ENCODE measurements around the gene ALDH1A2.
"Not testable (repeated sequence)": the region's sequence is repeated elsewhere in the genome, so short reads cannot be mapped to it uniquely, and the experiment has no call there.

The ALDH1A2 gene

GRCh38 chr15:58017869-58018268 lies 47.6 kb downstream of the ALDH1A2 start:
- H3K36me3 Mint-ChIP-seq (ENCODE audit: low read depth) = no peaks in the 10 kb centered on the region
- no peak overlapping the region for H3K27ac Mint-ChIP-seq
- no peaks in the 10 kb centered on the region for H3K4me1 Mint-ChIP-seq (ENCODE audit: low read depth)
- peaks cover 10% of the 10 kb centered on the region for H3K9me3 Mint-ChIP-seq
- no peaks in the 10 kb centered on the region for H3K27me3 Mint-ChIP-seq
- intact Hi-C loops (cut with micrococcal nuclease) = no loop called here
- no peak overlapping the region for H3K4me3 Mint-ChIP-seq

DNA sequence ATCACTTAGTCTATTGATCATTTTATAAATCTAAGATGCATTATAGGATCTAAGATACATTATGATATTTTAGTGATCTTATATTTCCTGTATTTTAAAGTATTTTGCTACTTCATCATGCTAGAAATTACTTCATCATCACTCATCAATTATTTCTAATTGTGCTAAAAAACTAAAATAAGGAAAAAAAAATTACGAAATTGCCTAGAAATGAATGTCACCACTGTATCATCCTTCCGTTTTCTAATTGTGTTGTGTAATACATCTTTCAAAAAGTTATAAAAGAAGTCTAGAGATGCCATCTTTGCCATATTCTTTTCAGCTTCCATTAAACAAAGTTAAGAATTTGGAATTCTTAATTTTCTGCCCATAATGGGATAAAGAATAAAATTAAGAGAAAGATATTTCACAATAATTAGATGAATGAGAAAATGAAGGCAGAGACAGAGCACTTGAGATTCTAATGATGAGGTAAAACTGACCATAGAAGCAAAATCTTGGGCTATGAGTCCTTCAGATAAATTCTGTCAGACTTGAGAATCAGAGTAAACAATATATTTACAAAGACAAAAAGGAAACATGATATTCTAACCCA lies 48.8 kb downstream of the ALDH1A2 start:
- no peak overlapping the region for H3K4me3 Mint-ChIP-seq

DNA sequence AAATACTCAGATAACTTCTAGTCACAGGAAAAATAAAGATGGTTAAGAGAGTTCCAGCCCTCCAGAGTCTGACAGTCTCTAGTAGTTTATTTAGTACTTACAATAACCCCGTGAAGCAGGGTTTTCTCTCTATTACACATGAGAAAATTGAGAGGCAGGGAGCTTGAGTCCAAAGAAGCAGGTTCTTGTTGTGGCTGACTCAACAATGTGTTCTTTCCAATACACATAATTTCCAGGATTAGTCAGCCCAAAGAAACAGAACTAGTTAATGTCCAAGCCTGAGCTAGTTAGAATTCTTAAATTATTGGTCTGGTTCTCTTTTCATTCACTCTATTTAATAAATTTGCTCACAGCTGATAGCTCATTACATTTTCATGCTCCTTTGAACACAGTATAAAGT lies 49.9 kb downstream of the ALDH1A2 start:
- Mint-ChIP-seq H3K9me3 (no peaks in the 10 kb centered on the region), H3K27ac (no peak overlapping the region), H3K4me1 (ENCODE audit: low read depth) (no peaks in the 10 kb centered on the region), H3K4me3 (no peak overlapping the region), H3K36me3 (ENCODE audit: low read depth) (no peaks in the 10 kb centered on the region), H3K27me3 (no peaks in the 10 kb centered on the region)
- intact Hi-C loops (cut with micrococcal nuclease) = no loop called here

More for the DNA sequence above, 48.8 kb downstream of the ALDH1A2 start:
- Mint-ChIP-seq H3K27ac (no peak overlapping the region), H3K4me1 (ENCODE audit: low read depth) (no peaks in the 10 kb centered on the region), H3K36me3 (ENCODE audit: low read depth) (no peaks in the 10 kb centered on the region), H3K9me3 (no peaks in the 10 kb centered on the region), H3K27me3 (no peaks in the 10 kb centered on the region)
- intact Hi-C loops (cut with micrococcal nuclease) = no loop called here

DNA sequence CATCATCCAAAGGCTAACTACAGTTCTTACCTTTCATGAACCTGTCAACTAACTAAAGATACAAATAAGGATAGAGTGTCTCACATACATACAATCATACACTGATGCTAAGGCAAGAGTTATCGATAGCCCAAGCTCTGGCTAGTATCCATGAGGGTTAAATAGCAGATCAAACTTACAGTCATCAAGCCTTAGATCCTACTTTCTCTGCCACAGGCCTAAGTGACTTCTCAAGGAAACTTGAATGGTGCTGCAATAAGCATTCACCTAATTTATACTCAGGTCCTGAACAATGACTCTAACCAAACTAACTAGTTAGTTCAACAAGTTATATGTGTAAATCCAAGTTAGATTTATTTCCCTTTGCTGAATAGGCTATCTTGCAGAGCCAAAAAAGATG lies 51.0 kb downstream of the ALDH1A2 start:
- no peaks in the 10 kb centered on the region for H3K9me3 Mint-ChIP-seq
- no peaks in the 10 kb centered on the region for H3K36me3 Mint-ChIP-seq (ENCODE audit: low read depth)
- H3K4me1 Mint-ChIP-seq (ENCODE audit: low read depth) = no peaks in the 10 kb centered on the region
- intact Hi-C loops (cut with micrococcal nuclease) = no loop called here
- H3K27me3 Mint-ChIP-seq = no peaks in the 10 kb centered on the region
- no peak overlapping the region for H3K27ac Mint-ChIP-seq
- no peak overlapping the region for H3K4me3 Mint-ChIP-seq

GRCh38 chr15:58014040-58014439 lies 51.5 kb downstream of the ALDH1A2 start:
- Mint-ChIP-seq H3K27ac (no peak overlapping the region), H3K9me3 (no peaks in the 10 kb centered on the region), H3K4me1 (ENCODE audit: low read depth) (no peaks in the 10 kb centered on the region), H3K36me3 (ENCODE audit: low read depth) (no peaks in the 10 kb centered on the region), H3K27me3 (no peaks in the 10 kb centered on the region), H3K4me3 (no peak overlapping the region)
- intact Hi-C loops (cut with micrococcal nuclease) = no loop called here

- H3K27ac Mint-ChIP-seq = no peak overlapping the region
- intact Hi-C loops (cut with micrococcal nuclease) = no loop called here
Measured at GRCh38 chr15:58010983-58011382, 54.5 kb downstream of the ALDH1A2 start.

DNA sequence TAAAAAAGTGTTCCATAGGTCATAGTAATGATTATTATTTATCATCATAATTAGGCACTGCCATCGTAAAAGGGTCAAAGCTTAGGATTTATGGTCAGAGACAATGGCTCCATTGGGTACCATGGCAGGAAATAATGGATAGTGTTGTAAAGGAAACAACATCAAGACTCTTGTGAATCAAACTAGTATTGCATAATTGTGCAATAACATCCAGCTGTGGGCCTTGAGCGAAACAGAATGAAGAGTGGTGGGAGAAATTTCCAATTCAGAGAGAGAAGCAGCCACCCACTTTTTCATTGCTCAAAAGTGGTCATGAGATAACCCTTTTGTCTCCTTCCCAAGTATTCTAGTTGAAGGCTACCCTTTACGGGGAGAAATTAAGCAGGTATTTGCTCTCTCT lies 61.7 kb downstream of the ALDH1A2 start:
- no peaks in the 10 kb centered on the region for H3K4me1 Mint-ChIP-seq (ENCODE audit: low read depth)
- intact Hi-C loops (cut with micrococcal nuclease) = no loop called here
- no peaks in the 10 kb centered on the region for H3K36me3 Mint-ChIP-seq (ENCODE audit: low read depth)
- H3K27me3 Mint-ChIP-seq = peaks cover 4% of the 10 kb centered on the region
- no peak overlapping the region for H3K27ac Mint-ChIP-seq
- H3K9me3 Mint-ChIP-seq = peaks cover 13% of the 10 kb centered on the region
- no peak overlapping the region for H3K4me3 Mint-ChIP-seq

More at GRCh38 chr15:58010983-58011382, 54.5 kb downstream of the ALDH1A2 start:
- H3K27me3 Mint-ChIP-seq = no peaks in the 10 kb centered on the region
- no peaks in the 10 kb centered on the region for H3K4me1 Mint-ChIP-seq (ENCODE audit: low read depth)
- peaks cover 13% of the 10 kb centered on the region for H3K9me3 Mint-ChIP-seq
- H3K4me3 Mint-ChIP-seq = no peak overlapping the region
- no peaks in the 10 kb centered on the region for H3K36me3 Mint-ChIP-seq (ENCODE audit: low read depth)

GRCh38 chr15:58002338-58003126 lies 63.0 kb downstream of the ALDH1A2 start:
- Mint-ChIP-seq H3K9me3 (peaks cover 6% of the 10 kb centered on the region), H3K27ac (no peak overlapping the region), H3K27me3 (peaks cover 8% of the 10 kb centered on the region), H3K4me1 (ENCODE audit: low read depth) (no peaks in the 10 kb centered on the region), H3K36me3 (ENCODE audit: low read depth) (no peaks in the 10 kb centered on the region), H3K4me3 (no peak overlapping the region)
- intact Hi-C loops (cut with micrococcal nuclease) = no loop called here

DNA sequence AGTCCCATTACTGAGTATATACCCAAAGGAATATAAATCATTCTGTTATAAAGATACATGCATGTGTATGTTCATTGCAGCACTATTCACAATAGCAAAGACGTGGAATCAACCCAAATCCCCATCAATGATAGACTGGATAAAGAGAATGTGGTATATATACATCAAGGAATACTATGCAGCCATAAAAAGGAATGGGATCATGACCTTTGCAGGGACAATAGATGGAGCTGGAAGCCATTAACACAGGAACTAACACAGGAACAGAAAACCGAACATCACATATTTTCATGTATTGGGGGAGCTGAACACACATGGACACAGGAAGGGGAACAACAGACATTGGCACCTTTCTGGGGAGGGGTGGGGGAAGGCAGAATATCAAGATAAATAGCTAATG lies 65.8 kb downstream of the ALDH1A2 start:
- H3K27ac Mint-ChIP-seq; H3K4me3 Mint-ChIP-seq; intact Hi-C loops (cut with micrococcal nuclease); H3K4me1 Mint-ChIP-seq (ENCODE audit: low read depth); H3K36me3 Mint-ChIP-seq (ENCODE audit: low read depth); H3K9me3 Mint-ChIP-seq: not testable (repeated sequence)
- peaks cover 10% of the 10 kb centered on the region for H3K27me3 Mint-ChIP-seq

GRCh38 chr15:57996561-57996960 lies 69.0 kb downstream of the ALDH1A2 start:
- Mint-ChIP-seq H3K4me1 (ENCODE audit: low read depth) (no peaks in the 10 kb centered on the region), H3K36me3 (ENCODE audit: low read depth) (no peaks in the 10 kb centered on the region), H3K27ac (no peak overlapping the region), H3K4me3 (no peak overlapping the region), H3K9me3 (no peaks in the 10 kb centered on the region), H3K27me3 (peaks cover 12% of the 10 kb centered on the region)
- intact Hi-C loops (cut with micrococcal nuclease) = no loop called here

- Mint-ChIP-seq H3K4me3 (no peak overlapping the region), H3K36me3 (ENCODE audit: low read depth) (no peaks in the 10 kb centered on the region), H3K27ac (no peak overlapping the region), H3K9me3 (no peaks in the 10 kb centered on the region), H3K4me1 (ENCODE audit: low read depth) (no peaks in the 10 kb centered on the region), H3K27me3 (peaks cover 12% of the 10 kb centered on the region)
- intact Hi-C loops (cut with micrococcal nuclease) = no loop called here
Measured at GRCh38 chr15:57994221-57995049, 71.1 kb downstream of the ALDH1A2 start.

GRCh38 chr15:57993409-57994145 lies 71.9 kb downstream of the ALDH1A2 start:
- H3K27me3 Mint-ChIP-seq = peaks cover 10% of the 10 kb centered on the region
- H3K4me1 Mint-ChIP-seq (ENCODE audit: low read depth) = no peaks in the 10 kb centered on the region
- no peak overlapping the region for H3K4me3 Mint-ChIP-seq
- H3K27ac Mint-ChIP-seq = no peak overlapping the region
- no peaks in the 10 kb centered on the region for H3K9me3 Mint-ChIP-seq
- intact Hi-C loops (cut with micrococcal nuclease) = no loop called here
- no peaks in the 10 kb centered on the region for H3K36me3 Mint-ChIP-seq (ENCODE audit: low read depth)

DNA sequence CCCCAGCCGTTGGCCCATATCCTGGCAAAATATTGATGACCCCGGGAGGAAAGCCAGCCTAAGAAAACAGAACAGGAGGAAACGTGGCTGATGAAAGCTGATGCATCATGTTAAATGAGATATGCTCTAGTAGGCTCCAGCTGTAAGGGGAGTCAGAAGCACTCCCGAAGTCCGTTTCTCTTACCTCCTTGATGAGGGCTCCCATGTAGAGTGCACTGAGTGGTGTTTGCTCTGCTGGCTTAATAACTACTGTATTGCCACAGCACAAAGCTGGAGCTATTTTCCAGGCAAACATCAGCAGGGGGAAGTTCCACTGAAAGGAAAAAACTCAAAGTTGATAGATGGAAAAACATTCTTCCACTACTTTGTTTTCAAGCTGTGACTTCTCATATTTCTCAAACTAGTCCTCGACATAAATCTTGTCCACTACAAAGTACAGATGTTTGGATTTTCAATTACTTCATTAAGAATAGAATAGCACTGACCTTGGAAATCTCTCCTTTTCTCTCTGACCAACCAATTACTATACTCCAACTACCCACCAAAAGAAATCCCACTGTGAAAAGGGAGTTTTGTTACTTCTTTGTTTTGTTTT lies 72.7 kb downstream of the ALDH1A2 start:
- H3K36me3 Mint-ChIP-seq (ENCODE audit: low read depth) = no peaks in the 10 kb centered on the region
- H3K9me3 Mint-ChIP-seq = no peaks in the 10 kb centered on the region
- intact Hi-C loops (cut with micrococcal nuclease) = no loop called here
- no peaks in the 10 kb centered on the region for H3K4me1 Mint-ChIP-seq (ENCODE audit: low read depth)
- H3K27me3 Mint-ChIP-seq = peaks cover 6% of the 10 kb centered on the region
- H3K4me3 Mint-ChIP-seq = no peak overlapping the region
- no peak overlapping the region for H3K27ac Mint-ChIP-seq

All from dendritic cell treated with granulocyte-macrophage colony-stimulating factor and Interleukin-4, amounts not matched to agents 40 ng/mL and 50 ng/mL, for 4 days (primary cell).